Neuronal stem cell (in vitro differentiated cells): ENCODE measurements around the gene LNP1.

Experiments used
- DNase-seq: peaks from one replicate; pipeline ENCODE4 v3.0.0-alpha.2; 2013; ENCODE audit warnings: low spot score
- H2AFZ ChIP-seq: one replicate; pipeline ENCODE4 v1.6.1; 2013; ENCODE audit warnings: mild to moderate bottlenecking, low read length, inconsistent platforms
- H2AK5ac ChIP-seq: 2 replicates; pipeline ENCODE4 v1.6.1; 2013; ENCODE audit warnings: low read depth, mild to moderate bottlenecking, inconsistent platforms, low read length, moderate library complexity, mixed read lengths
- H2BK120ac ChIP-seq: 2 replicates; pipeline ENCODE4 v1.6.1; 2013; ENCODE audit warnings: low read depth, mild to moderate bottlenecking, inconsistent platforms, low read length, moderate library complexity, mixed read lengths
- H2BK12ac ChIP-seq: one replicate; pipeline ENCODE4 v1.6.1; 2013; ENCODE audit warnings: low read length, inconsistent platforms
- H2BK15ac ChIP-seq: 2 replicates; pipeline ENCODE4 v1.6.1; 2013; ENCODE audit warnings: mild to moderate bottlenecking, low read length, inconsistent platforms, mixed read lengths
- H2BK5ac ChIP-seq: one replicate; pipeline ENCODE4 v1.6.1; 2013; ENCODE audit warnings: inconsistent platforms, mild to moderate bottlenecking, low read length, moderate library complexity
- H3K14ac ChIP-seq: one replicate; pipeline ENCODE4 v1.6.1; 2013; ENCODE audit warnings: low read length, inconsistent platforms
- H3K18ac ChIP-seq: 2 replicates; pipeline ENCODE4 v1.6.1; 2013; ENCODE audit warnings: low read length, inconsistent platforms
- H3K23ac ChIP-seq: 2 replicates; pipeline ENCODE4 v1.6.1; 2013; ENCODE audit warnings: low read depth, mild to moderate bottlenecking, mixed read lengths, low read length, inconsistent platforms; ENCODE audit not compliant: poor library complexity
- H3K27ac ChIP-seq: replicated peaks from 3 replicates; pipeline ENCODE4 v1.5.1; 2013; ENCODE audit warnings: low read length, inconsistent platforms
- H3K27me3 ChIP-seq, 3 experiments: 2 replicates each; pipeline ENCODE4 v1.6.1; 2013; ENCODE audit warnings: low read length in 3 of 3, mild to moderate bottlenecking in 2 of 3, inconsistent platforms in 1 of 3, low read depth in 1 of 3, mixed read lengths in 1 of 3, moderate library complexity in 1 of 3; ENCODE audit not compliant: control insufficient read depth in 3 of 3, insufficient read depth in 3 of 3
- H3K36me3 ChIP-seq, 2 donors: replicated peaks in 1 of 2; 2 replicates each; pipeline ENCODE4 v1.6.1; 2013; ENCODE audit warnings: low read length in 2 of 2; ENCODE audit not compliant: control insufficient read depth in 2 of 2, insufficient read depth in 2 of 2
- H3K4ac ChIP-seq: 2 replicates; pipeline ENCODE4 v1.6.1; 2013; ENCODE audit warnings: inconsistent platforms, mild to moderate bottlenecking, low read length, moderate library complexity
- H3K4me1 ChIP-seq, 2 donors: 1 replicate in 1 of 2; 2 replicates in 1 of 2; pipeline ENCODE4 v1.6.1; 2013; ENCODE audit warnings: low read length in 2 of 2, low read depth in 1 of 2; ENCODE audit not compliant: control insufficient read depth in 2 of 2, insufficient read depth in 1 of 2
- H3K4me2 ChIP-seq: one replicate; pipeline ENCODE4 v1.6.1; 2013; ENCODE audit warnings: mild to moderate bottlenecking, low read length, inconsistent platforms; ENCODE audit not compliant: insufficient read depth, poor library complexity, severe bottlenecking
- H3K4me3 ChIP-seq, 2 donors: 2 replicates each; pipeline ENCODE4 v1.5.1; 2013; ENCODE audit warnings: low read length in 2 of 2, mild to moderate bottlenecking in 2 of 2, inconsistent platforms in 1 of 2, moderate library complexity in 1 of 2
- H3K79me1 ChIP-seq: one replicate; pipeline ENCODE4 v1.6.1; 2013; ENCODE audit warnings: low read depth, mild to moderate bottlenecking, inconsistent platforms, low read length, moderate library complexity
- H3K9ac ChIP-seq: one replicate; pipeline ENCODE4 v1.6.1; 2013; ENCODE audit warnings: mild to moderate bottlenecking, low read depth, low read length, inconsistent platforms; ENCODE audit not compliant: poor library complexity
- H3K9me3 ChIP-seq, 2 donors: replicated peaks in 1 of 2; 2 replicates each; pipeline versions ENCODE3 to v1.6.1; 2013; ENCODE audit warnings: low read length in 2 of 2, mild to moderate bottlenecking in 2 of 2, inconsistent platforms in 1 of 2, low read depth in 1 of 2, mixed read lengths in 1 of 2, moderate library complexity in 1 of 2; ENCODE audit not compliant: control insufficient read depth in 2 of 2, insufficient read depth in 1 of 2
- H4K8ac ChIP-seq: one replicate; pipeline ENCODE4 v1.6.1; 2013; ENCODE audit warnings: low read depth, mild to moderate bottlenecking, inconsistent platforms, low read length, moderate library complexity
- H4K91ac ChIP-seq: one replicate; pipeline ENCODE4 v1.6.1; 2013; ENCODE audit warnings: low read length, low read depth, mild to moderate bottlenecking, inconsistent platforms; ENCODE audit not compliant: poor library complexity
- WGBS, 2 donors: extraction: QIAGEN DNeasy Blood & Tissue Kit; methylation state at CpG; one replicate each; pipeline ENCODE4 v1.1.7; 2013; ENCODE audit warnings: missing lambda C conversion rate in 2 of 2, mixed read lengths in 1 of 2; ENCODE audit not compliant: insufficient read length in 2 of 2, insufficient replicate concordance in 1 of 2; ENCODE audit errors: extremely low coverage in 2 of 2; 5-methylcytosine and 5-hydroxymethylcytosine counted together

LNP1 gene

DNA sequence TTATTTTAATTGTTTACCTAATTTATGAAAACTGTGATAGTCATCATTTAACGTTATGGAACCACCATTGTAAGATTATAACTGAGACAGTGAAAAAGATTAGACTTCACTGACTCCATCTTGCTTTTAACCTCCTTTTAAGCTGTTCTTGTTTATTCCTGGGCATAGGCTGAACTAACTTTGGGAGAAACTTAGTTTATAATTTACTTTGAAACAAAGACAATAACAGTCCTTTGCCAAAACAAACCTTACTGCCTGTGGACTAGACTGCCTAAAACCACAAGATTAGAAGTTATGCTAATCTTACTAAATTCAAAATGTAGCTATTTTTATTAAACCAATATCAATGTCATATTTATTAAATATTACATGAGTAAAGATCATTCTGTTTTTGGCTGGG, 46.7 kb downstream of the LNP1 start:
- H4K91ac ChIP-seq: no peak overlapping the region
- WGBS, 2 donors: no CpG with 5 or more reads among the region's 1 CpG
- H3K14ac ChIP-seq: no peak overlapping the region
- no peak overlapping the region for H2BK15ac ChIP-seq
- no peak overlapping the region for H3K23ac ChIP-seq
- no peak overlapping the region for H2BK12ac ChIP-seq
- no peaks in the 10 kb centered on the region for H3K79me1 ChIP-seq
- no peak overlapping the region for H3K9ac ChIP-seq
- H2AFZ ChIP-seq: no peak overlapping the region
- H3K4ac ChIP-seq: no peak overlapping the region
- H3K4me3 ChIP-seq: no peak overlapping the region
- H3K4me2 ChIP-seq: no peak overlapping the region
- no peaks in the 10 kb centered on the region for H3K27me3 ChIP-seq
- no peaks in the 10 kb centered on the region for H3K4me1 ChIP-seq
- peaks cover 0 to 21% of the 10 kb centered on the region in 2 donors for H3K9me3 ChIP-seq
- DNase-seq: no peak
- no peak overlapping the region for H2BK120ac ChIP-seq
- H3K18ac ChIP-seq: no peak overlapping the region
- no peak overlapping the region for H2AK5ac ChIP-seq
- no peak overlapping the region for H2BK5ac ChIP-seq
- H3K36me3 ChIP-seq: peaks cover 4 to 11% of the 10 kb centered on the region in 2 donors
- no peak overlapping the region for H4K8ac ChIP-seq
- no peak overlapping the region for H3K27ac ChIP-seq

DNA sequence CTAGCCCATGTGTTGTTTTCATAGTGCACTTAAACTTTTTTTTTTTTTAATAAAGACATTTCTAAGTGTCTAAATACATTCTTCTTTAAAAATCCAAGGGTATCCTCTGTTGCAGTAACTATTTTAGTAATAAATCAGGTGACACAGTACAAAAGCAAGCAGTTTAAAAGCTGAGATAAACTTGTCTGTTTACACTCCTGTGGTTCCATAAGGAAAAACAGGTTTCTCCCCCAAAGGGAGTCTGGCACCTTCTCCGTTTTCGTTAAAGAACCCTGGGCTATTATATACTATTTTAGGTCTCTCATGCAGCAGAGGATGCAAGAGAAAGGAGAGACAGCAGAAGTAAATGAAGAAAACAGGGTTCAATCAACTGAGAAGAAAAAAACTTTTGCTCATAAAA, 47.9 kb downstream of the LNP1 start:
- Histone ChIP-seq H3K4me3 (no peak overlapping the region), H3K9me3 (peaks cover 0 to 11% of the 10 kb centered on the region in 2 donors)

GRCh38 chr3:100454677-100455076, 53.3 kb downstream of the LNP1 start:
- no peak overlapping the region for H3K18ac ChIP-seq
- H3K27me3 ChIP-seq: no peaks in the 10 kb centered on the region
- no peak overlapping the region for H2AK5ac ChIP-seq
- no peak overlapping the region for H2BK15ac ChIP-seq
- no peak overlapping the region for H4K8ac ChIP-seq
- H2AFZ ChIP-seq: no peak overlapping the region
- peaks cover 5 to 41% of the 10 kb centered on the region in 2 donors for H3K36me3 ChIP-seq
- no peak overlapping the region for H2BK5ac ChIP-seq
- no peak overlapping the region for H2BK12ac ChIP-seq
- H3K79me1 ChIP-seq: no peaks in the 10 kb centered on the region
- no peak overlapping the region for H3K4me2 ChIP-seq
- no peak overlapping the region for H3K14ac ChIP-seq
- H3K4me3 ChIP-seq: no peak overlapping the region
- H4K91ac ChIP-seq: no peak overlapping the region
- no peaks in the 10 kb centered on the region for H3K4me1 ChIP-seq
- H3K9ac ChIP-seq: no peak overlapping the region
- H2BK120ac ChIP-seq: no peak overlapping the region
- no peaks in the 10 kb centered on the region for H3K9me3 ChIP-seq
- no peak for DNase-seq
- no CpG with 5 or more reads among the region's 4 CpGs for WGBS, 2 donors
- H3K27ac ChIP-seq: no peak overlapping the region
- H3K23ac ChIP-seq: no peak overlapping the region
- H3K4ac ChIP-seq: no peak overlapping the region

More for the DNA sequence above, 47.9 kb downstream of the LNP1 start:
- H3K27me3 ChIP-seq: no peaks in the 10 kb centered on the region
- no peak overlapping the region for H4K91ac ChIP-seq
- H2BK15ac ChIP-seq: no peak overlapping the region
- no peak overlapping the region for H2BK12ac ChIP-seq
- H3K18ac ChIP-seq: no peak overlapping the region
- H3K14ac ChIP-seq: no peak overlapping the region
- no peaks in the 10 kb centered on the region for H3K79me1 ChIP-seq
- H3K27ac ChIP-seq: no peak overlapping the region
- peaks cover 4 to 17% of the 10 kb centered on the region in 2 donors for H3K36me3 ChIP-seq
- no CpG with 5 or more reads among the region's 2 CpGs for WGBS, 2 donors
- no peak overlapping the region for H2BK5ac ChIP-seq
- DNase-seq: no peak
- no peak overlapping the region for H3K9ac ChIP-seq
- no peak overlapping the region for H2AK5ac ChIP-seq
- H4K8ac ChIP-seq: no peak overlapping the region
- no peak overlapping the region for H3K4ac ChIP-seq
- no peak overlapping the region for H2AFZ ChIP-seq
- no peak overlapping the region for H3K4me2 ChIP-seq
- no peak overlapping the region for H3K23ac ChIP-seq
- no peak overlapping the region for H2BK120ac ChIP-seq
- no peaks in the 10 kb centered on the region for H3K4me1 ChIP-seq

DNA sequence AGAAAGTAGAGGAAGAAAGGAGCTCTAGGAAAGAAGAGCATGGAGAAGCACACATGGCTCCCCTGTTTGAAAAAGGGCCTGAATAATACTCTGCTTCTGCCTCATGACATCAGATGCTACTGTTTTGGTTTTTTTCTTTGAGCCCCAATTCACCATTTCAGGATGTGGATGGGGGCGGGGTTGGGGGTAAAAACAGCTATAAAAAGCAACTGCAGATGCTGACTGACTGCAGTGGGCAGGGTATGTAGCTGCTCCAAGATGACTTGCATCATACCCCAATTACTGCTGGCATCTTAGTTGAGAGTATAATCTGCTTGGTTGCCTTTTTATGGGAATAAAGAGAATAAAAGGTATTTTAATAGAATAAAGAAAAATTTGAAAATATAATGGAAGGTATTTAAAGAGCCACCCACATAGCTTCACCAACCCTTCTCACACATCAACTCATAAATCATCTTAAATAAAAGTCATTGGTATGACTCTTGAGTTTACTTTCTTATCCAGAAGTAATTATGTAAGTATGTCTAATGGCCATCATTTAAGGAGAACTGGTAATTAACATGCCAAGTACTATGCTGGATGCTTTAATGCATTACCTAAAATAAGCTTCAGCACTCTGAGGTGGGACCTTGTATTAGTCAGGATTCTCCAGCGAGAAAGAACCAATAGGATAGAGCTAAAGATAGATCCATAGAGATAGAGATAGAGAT, 54.7 kb downstream of the LNP1 start:
- H3K23ac ChIP-seq: no peak overlapping the region
- no peak overlapping the region for H3K4ac ChIP-seq
- H2BK15ac ChIP-seq: no peak overlapping the region
- H3K4me1 ChIP-seq: no peaks in the 10 kb centered on the region
- H3K9ac ChIP-seq: no peak overlapping the region
- no peak overlapping the region for H3K18ac ChIP-seq
- no peak overlapping the region for H3K14ac ChIP-seq
- no peak for DNase-seq
- H3K36me3 ChIP-seq: peaks cover 5 to 41% of the 10 kb centered on the region in 2 donors
- H3K9me3 ChIP-seq: no peaks in the 10 kb centered on the region
- no peak overlapping the region for H2BK120ac ChIP-seq
- no peak overlapping the region for H4K8ac ChIP-seq
- H3K27ac ChIP-seq: no peak overlapping the region
- no CpG with 5 or more reads among the region's 2 CpGs for WGBS, 2 donors
- no peak overlapping the region for H2AFZ ChIP-seq
- no peak overlapping the region for H2BK12ac ChIP-seq
- H3K4me3 ChIP-seq: no peak overlapping the region
- no peak overlapping the region for H2BK5ac ChIP-seq
- H3K79me1 ChIP-seq: no peaks in the 10 kb centered on the region
- H4K91ac ChIP-seq: no peak overlapping the region
- no peaks in the 10 kb centered on the region for H3K27me3 ChIP-seq
- no peak overlapping the region for H3K4me2 ChIP-seq
- H2AK5ac ChIP-seq: no peak overlapping the region
